Activated CD4-positive, CD25-positive, alpha-beta regulatory T cell (primary cell): ENCODE data around the gene SEC31B.

ENCODE experiments used
- DNase-seq, 4 experiments: peaks; one replicate each; lab custom pipeline; 2025; lab: John Stamatoyannopoulos, UW

SEC31B gene

GRCh38 chr10:100438674-100439315 lies 80.9 kb downstream of the SEC31B start:
- DNase-seq, result no peak
